Effector memory CD8-positive, alpha-beta T cell (primary cell): ENCODE measurements around the gene SKA2.

ENCODE experiments used
- ATAC-seq: fragments of 150-1000 bp; cut with Tn5 transposase; replicated peaks from 2 replicates; pipeline ENCODE4 v1.10.0; 2021; ENCODE audit warnings: mild to moderate bottlenecking, moderate library complexity
- DNase-seq, 3 experiments: peaks; one replicate each; pipeline ENCODE4 v3.0.0; 2021
- H3K27ac Mint-ChIP-seq, 2 donors: one replicate each; pipeline ENCODE4 v1.8.0; 2022; ENCODE audit warnings: mild to moderate bottlenecking in 2 of 2, mixed read lengths in 2 of 2, moderate library complexity in 2 of 2
- H3K27me3 Mint-ChIP-seq, 2 donors: one replicate each; pipeline ENCODE4 v1.8.0; 2022; ENCODE audit warnings: mixed read lengths in 2 of 2
- H3K36me3 Mint-ChIP-seq: one replicate; pipeline ENCODE4 v1.8.0; 2022; ENCODE audit warnings: mild to moderate bottlenecking, moderate library complexity, mixed read lengths; ENCODE audit not compliant: insufficient read depth
- H3K4me1 Mint-ChIP-seq, 2 donors: one replicate each; pipeline ENCODE4 v1.8.0; 2022; ENCODE audit warnings: low read depth in 2 of 2, mixed read lengths in 2 of 2
- H3K4me3 Mint-ChIP-seq, 2 donors: one replicate each; pipeline ENCODE4 v1.8.0; 2022; ENCODE audit warnings: mild to moderate bottlenecking in 2 of 2, mixed read lengths in 2 of 2, moderate library complexity in 2 of 2
- H3K9me3 Mint-ChIP-seq, 2 donors: one replicate each; pipeline ENCODE4 v1.8.0; 2022; ENCODE audit warnings: mixed read lengths in 2 of 2

The SKA2 gene

GRCh38 chr17:59067340-59067739 lies 87.6 kb downstream of the SKA2 start:
- Mint-ChIP-seq H3K4me3 (no peak overlapping the region), H3K4me1 (no peaks in the 10 kb centered on the region), H3K27ac (peak overlapping the region in 1 of 2 donors; percentile 13), H3K27me3 (no peaks in the 10 kb centered on the region), H3K36me3 (peaks cover 33% of the 10 kb centered on the region), H3K9me3 (no peaks in the 10 kb centered on the region)
- DNase-seq (no peak), ATAC-seq (no peak)

GRCh38 chr17:59062509-59062908 lies 92.5 kb downstream of the SKA2 start:
- no peaks in the 10 kb centered on the region for H3K9me3 Mint-ChIP-seq
- H3K4me1 Mint-ChIP-seq = no peaks in the 10 kb centered on the region

More at GRCh38 chr17:59062509-59062908, 92.5 kb downstream of the SKA2 start:
- DNase-seq (no peak), ATAC-seq (no peak)
- H3K27ac Mint-ChIP-seq = peak overlapping the region in 1 of 2 donors; percentile 51
- no peaks in the 10 kb centered on the region for H3K27me3 Mint-ChIP-seq
- no peak overlapping the region for H3K4me3 Mint-ChIP-seq
- peaks cover 41% of the 10 kb centered on the region for H3K36me3 Mint-ChIP-seq
